HG02943 (cell line): Measurements from ENCODE around the gene MAP4K5.

Source experiments
- ATAC-seq: cut with Tn5 transposase; IDR thresholded peaks from one replicate; pipeline ENCODE4 v1.9.1; 2021; ENCODE audit warnings: mild to moderate bottlenecking, low read depth, moderate library complexity; ENCODE audit not compliant: unreplicated experiment

The MAP4K5 gene

GRCh38 chr14:50373959-50374358, 158.4 kb downstream of the MAP4K5 start:
- ATAC-seq, result no peak

GRCh38 chr14:50371546-50371945, 160.8 kb downstream of the MAP4K5 start:
- ATAC-seq, result no peak
